Measurements from ENCODE around the gene NFYB. TPM values are rescaled to one million over a fixed set of nuclear protein-coding genes. Genes with fewer than 3 reads are reported as not detected.

The NFYB gene
- total RNA-seq: 10 to 100 TPM; 51.1 to 59.3 (median 54.2) TPM

- TF ChIP-seq POLR2A (IDR thresholded peaks at IDR 0.05): no peak
- peak in 2 of 3 donors; percentile 28 to 62 for TF ChIP-seq POLR2AphosphoS5 (IDR thresholded peaks at IDR 0.05)
- Histone ChIP-seq H3K36me3 (no peaks in the 10 kb centered on the region), H3K27me3 (no peaks in the 10 kb centered on the region), H3K27ac (peak within 1 kb of the TSS; percentile 85 to 99), H3K4me1 (peaks cover 3 to 4% of the 10 kb centered on the region in 2 donors), H3K9me3 (no peaks in the 10 kb centered on the region), H3K4me3 (peak within 1 kb of the TSS; percentile 74 to 92 (median 80))
- DNase-seq (ENCODE audit: low spot score in 2 of 2): peak; percentile 94 to 96
- intact Hi-C loops (cut with DNase I; ENCODE audit: low total_unique reads): no loop called here
Measured at GRCh38 chr12:104137902-104138796, at the start of gene NFYB. NFYB (minus strand) TSS chr12:104138210; CDS start chr12:104135453, 2,757 bp downstream.

GRCh38 chr12:104187446-104188155, 49.6 kb upstream of the NFYB start:
- Histone ChIP-seq H3K4me3 (no peak overlapping the region), H3K9me3 (peaks cover 13 to 19% of the 10 kb centered on the region in 2 donors), H3K36me3 (no peaks in the 10 kb centered on the region), H3K4me1 (peaks cover 0 to 4% of the 10 kb centered on the region in 2 donors), H3K27me3 (no peaks in the 10 kb centered on the region), H3K27ac (no peak overlapping the region)
- peak in 1 of 2 donors; percentile 13 for DNase-seq (ENCODE audit: low spot score in 2 of 2)
- intact Hi-C loops (cut with DNase I; ENCODE audit: low total_unique reads): no loop called here
- no peak for TF ChIP-seq POLR2AphosphoS5 (IDR thresholded peaks at IDR 0.05)
- no peak for TF ChIP-seq POLR2A (IDR thresholded peaks at IDR 0.05)
- TF ChIP-seq, protein P1, sequence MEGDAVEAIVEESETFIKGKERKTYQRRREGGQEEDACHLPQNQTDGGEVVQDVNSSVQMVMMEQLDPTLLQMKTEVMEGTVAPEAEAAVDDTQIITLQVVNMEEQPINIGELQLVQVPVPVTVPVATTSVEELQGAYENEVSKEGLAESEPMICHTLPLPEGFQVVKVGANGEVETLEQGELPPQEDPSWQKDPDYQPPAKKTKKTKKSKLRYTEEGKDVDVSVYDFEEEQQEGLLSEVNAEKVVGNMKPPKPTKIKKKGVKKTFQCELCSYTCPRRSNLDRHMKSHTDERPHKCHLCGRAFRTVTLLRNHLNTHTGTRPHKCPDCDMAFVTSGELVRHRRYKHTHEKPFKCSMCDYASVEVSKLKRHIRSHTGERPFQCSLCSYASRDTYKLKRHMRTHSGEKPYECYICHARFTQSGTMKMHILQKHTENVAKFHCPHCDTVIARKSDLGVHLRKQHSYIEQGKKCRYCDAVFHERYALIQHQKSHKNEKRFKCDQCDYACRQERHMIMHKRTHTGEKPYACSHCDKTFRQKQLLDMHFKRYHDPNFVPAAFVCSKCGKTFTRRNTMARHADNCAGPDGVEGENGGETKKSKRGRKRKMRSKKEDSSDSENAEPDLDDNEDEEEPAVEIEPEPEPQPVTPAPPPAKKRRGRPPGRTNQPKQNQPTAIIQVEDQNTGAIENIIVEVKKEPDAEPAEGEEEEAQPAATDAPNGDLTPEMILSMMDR (IDR thresholded peaks at IDR 0.05): no peak

GRCh38 chr12:104183443-104183842, 45.4 kb upstream of the NFYB start:
- Histone ChIP-seq H3K9me3 (peaks cover 13 to 19% of the 10 kb centered on the region in 2 donors), H3K4me3 (no peak overlapping the region), H3K36me3 (no peaks in the 10 kb centered on the region), H3K27ac (peak overlapping the region; percentile 10 to 32), H3K4me1 (peaks cover 13 to 19% of the 10 kb centered on the region in 2 donors), H3K27me3 (no peaks in the 10 kb centered on the region)
- DNase-seq (ENCODE audit: low spot score in 2 of 2): no peak
- TF ChIP-seq, protein P1 (IDR thresholded peaks at IDR 0.05): no peak
- TF ChIP-seq POLR2AphosphoS5 (IDR thresholded peaks at IDR 0.05) (no peak), POLR2A (IDR thresholded peaks at IDR 0.05) (no peak)
- intact Hi-C loops (cut with DNase I; ENCODE audit: low total_unique reads): no loop called here

DNA sequence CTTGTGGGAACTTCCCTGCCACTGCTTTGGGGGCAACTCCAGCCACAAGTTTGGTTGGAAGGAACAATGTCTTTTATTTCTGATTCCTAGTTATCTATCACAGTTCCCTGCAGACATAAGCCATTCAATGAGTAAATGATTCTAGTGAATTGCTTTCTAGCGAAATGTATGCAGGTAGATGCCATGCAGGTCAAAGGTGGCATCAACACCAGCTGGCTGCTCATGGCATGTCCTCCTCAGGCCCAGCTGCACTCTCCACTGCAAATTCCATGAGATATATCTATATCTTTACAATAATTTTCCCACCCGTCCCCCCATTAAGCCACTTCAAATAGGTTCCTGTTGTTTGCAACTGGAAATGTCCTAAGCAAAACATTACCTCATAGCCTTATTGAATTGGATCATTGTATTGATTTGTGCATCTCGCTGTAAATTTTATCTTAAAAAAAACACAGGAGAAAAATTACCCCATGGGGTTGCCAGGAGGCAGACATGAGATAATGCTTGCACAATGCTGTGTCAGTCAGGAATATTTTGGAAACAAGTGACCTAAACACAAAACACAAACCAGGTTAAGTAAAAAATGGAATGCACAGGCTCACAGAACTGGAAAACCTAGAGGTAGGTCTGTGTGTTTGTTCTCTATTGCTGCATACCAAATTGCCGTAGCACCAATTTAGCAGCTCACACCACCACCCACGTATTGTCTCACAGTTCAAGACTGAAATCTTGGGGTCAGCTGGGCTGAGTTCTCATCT, 44.8 kb upstream of the NFYB start:
- Histone ChIP-seq H3K9me3 (peaks cover 13 to 18% of the 10 kb centered on the region in 2 donors), H3K27me3 (no peaks in the 10 kb centered on the region), H3K4me1 (peaks cover 19 to 26% of the 10 kb centered on the region in 2 donors), H3K27ac (peak overlapping the region; percentile 18 to 79), H3K36me3 (no peaks in the 10 kb centered on the region), H3K4me3 (no peak overlapping the region)
- intact Hi-C loops (cut with DNase I; ENCODE audit: low total_unique reads): no loop called here
- TF ChIP-seq, protein P1 (IDR thresholded peaks at IDR 0.05): no peak
- TF ChIP-seq POLR2A (IDR thresholded peaks at IDR 0.05) (no peak), POLR2AphosphoS5 (IDR thresholded peaks at IDR 0.05) (no peak)
- DNase-seq (ENCODE audit: low spot score in 2 of 2): no peak

DNA sequence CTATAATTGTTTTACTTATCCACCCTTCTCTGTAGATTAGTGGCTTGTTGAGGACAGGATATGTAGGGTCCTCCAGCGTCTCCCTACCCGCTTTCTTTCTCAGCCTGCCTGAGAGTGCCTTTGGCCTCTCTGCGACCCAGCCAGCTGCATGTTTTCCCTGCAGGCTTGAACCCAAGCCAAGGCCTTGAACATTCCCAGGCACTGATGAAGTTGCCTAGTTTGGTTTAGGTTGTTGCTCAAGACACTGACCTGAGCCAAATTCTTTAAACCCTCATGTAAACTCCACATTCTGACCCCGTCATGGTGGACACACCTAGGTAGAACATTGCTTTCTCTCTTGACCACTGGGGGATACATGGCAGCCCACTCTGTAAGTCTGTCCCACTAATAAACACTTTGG, 44.1 kb upstream of the NFYB start:
- peaks cover 22 to 26% of the 10 kb centered on the region in 2 donors for H3K4me1 ChIP-seq
- H3K9me3 ChIP-seq: peaks cover 13% of the 10 kb centered on the region in 2 donors
- no peaks in the 10 kb centered on the region for H3K27me3 ChIP-seq
- H3K4me3 ChIP-seq: peak overlapping the region in 1 of 3 donors; percentile 20
- intact Hi-C loops (cut with DNase I; ENCODE audit: low total_unique reads): no loop called here
- TF ChIP-seq POLR2A (IDR thresholded peaks at IDR 0.05) (no peak), POLR2AphosphoS5 (IDR thresholded peaks at IDR 0.05) (peak; percentile 59 to 90 (median 74))
- no peaks in the 10 kb centered on the region for H3K36me3 ChIP-seq
- peak in 1 of 2 donors; percentile 71 for DNase-seq (ENCODE audit: low spot score in 2 of 2)
- H3K27ac ChIP-seq: peak overlapping the region; percentile 79 to 87
